GM21447 (cell line): ENCODE measurements around the gene IFNE.

Source experiments
- ATAC-seq: cut with Tn5 transposase; IDR thresholded peaks from one replicate; pipeline ENCODE4 v1.9.1; 2021; ENCODE audit not compliant: unreplicated experiment

The IFNE gene

GRCh38 chr9:21482213-21482612, at the start of gene IFNE:
IFNE (minus strand) TSS chr9:21482313; CDS start chr9:21481694, 619 bp downstream.
- no peak for ATAC-seq

DNA sequence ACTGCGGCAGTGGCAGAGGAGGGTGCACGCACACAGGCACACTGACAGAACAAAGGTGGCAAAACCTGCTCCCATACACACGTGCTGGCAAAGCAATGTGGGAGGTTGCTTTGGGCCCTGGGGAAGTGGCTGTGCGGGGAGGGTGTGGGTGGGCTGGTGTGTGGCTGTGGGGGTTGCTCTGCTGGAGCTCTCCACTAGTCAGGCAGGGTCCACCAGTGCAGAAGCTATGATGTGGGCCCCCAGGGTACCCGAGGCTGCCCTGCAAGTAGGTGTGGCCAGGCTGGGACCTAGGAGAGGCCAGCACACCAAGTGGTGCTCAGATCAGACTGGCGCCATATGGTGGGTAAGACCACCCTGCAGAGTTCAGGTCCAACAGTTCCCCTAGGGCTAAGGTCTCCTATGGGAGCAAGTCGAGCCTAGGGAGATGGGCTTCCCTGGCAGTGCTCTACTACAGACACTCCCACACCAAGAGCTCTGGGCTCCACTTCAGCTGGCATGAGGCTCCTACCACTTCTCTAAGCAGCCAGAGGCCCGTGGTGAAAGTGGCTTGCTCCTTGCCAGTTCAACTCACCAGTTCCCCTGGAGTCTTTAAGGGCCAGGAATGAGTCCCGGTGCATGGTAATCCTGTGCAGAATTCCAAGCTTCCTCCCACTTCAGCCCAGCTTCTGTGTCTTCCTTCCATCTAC, 46.2 kb upstream of the IFNE start:
- no peak for ATAC-seq

GRCh38 chr9:21527579-21527978, 45.5 kb upstream of the IFNE start:
- ATAC-seq: no peak

GRCh38 chr9:21525174-21525573, 43.1 kb upstream of the IFNE start:
- ATAC-seq: no peak

DNA sequence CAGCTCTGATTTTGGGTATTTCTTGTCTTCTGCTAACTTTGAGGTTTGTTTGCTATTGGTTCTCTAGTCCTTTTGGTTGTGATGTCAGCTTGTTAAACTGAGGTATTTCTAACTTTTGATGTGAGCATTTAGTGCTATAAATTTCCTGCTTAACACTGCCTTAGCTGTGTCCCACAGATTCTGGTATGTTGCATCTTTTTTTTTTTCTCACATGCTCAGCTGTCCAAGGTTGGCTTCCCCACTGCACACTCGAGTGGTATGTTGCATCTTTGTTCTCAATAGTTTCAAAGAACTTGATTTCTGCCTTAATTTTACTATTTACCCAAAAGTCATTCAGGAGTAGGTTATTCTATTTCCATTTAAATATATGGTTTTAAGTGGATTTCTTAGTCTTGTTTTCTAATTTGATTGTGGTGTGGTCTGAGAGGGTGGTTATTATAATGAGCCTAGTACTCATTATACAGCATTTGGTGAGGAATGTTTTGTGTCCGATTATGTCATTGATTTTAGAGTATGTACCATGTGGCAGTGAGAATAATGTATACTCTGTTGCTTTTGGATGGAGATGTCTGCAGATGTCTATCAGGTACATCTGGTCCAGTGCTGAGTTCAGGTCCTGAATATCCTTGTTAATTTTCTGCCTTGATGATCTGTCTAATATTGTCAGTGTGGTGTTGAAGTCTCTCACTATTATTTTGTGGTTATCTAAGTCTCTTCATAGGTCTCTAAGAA, 42.2 kb upstream of the IFNE start:
- ATAC-seq: no peak

DNA sequence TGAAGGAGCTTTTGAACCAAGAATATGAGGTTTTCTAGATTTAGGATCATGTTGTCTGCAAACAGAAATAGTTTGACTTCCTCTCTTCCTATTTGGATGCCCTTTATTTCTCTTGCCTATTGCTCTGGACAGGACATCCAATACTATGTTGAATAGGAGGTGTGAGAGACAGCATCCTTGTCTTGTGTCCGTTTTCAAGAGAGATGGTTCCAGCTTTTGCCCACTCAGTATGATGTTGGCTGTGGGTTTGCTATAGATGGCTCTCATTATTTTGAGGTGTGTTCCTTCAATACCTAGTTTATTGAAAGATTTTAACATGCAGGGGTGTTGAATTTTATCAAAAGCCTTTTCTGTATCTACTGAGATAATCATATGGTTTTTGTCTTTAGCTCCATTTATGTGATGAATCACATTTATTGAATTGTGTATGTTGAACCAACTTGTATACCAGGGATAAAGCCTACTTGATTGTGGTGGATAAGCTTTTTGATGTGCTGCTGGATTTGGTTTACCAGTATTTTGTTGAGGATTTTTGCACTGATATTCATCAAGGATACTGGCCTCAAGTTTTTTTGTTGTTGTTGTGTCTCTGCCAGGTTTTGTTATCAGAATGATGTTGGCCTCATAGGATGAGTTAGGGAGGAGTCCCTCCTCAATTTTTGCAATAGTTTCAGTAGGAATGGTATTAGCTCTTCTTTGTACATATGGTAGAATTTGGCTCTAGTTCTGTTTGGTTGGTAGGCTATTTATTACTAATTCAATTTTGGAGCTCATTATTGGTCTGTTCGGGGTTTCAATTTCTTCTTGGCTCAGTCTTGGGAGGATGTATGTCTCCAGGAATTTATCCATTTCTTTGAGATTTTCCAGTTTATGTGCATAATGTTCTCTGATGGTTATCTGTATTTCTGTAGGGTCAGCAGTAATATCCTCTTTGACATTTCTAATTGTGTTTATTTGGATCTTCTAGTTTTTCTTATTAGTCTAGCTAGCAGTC, 41.2 kb upstream of the IFNE start:
- no peak for ATAC-seq

DNA sequence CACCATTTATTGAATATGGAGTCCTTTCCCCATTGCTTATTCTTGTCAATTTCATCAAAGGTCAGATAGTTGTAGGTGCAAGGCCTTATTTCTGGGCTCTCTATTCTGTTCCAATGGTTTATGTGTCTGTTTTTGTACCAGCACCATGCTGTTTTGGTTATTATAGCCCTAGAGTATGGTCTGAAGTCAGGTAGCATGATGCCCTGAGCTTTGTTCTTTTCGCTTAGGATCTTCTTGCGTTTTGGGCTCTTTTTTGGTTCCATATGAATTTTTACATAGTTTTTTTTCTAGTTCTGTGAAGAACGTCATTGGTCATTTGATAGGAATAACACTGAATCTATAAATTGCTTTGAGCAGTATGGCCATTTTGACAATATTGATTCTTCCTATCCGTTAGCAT, 40.2 kb upstream of the IFNE start:
- ATAC-seq: no peak

DNA sequence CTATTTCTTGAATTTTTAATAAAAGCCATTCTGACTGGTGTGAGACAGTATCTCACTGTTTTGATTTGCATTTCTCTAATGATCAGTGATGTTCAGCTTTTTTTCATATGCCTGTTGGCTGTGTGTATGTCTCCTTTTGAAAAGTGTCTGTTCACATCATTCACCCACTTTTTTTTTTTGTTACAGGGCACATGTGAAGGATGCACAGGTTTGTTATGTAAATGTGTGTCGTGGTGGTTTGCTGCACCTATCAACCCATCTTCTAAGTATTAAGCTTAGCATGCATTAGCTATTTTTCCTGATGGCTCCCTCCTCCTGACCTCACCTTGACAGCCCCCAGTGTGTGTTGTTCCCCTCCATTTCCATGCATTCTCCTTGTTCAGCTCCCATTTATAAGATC, 39.3 kb upstream of the IFNE start:
- no peak for ATAC-seq

DNA sequence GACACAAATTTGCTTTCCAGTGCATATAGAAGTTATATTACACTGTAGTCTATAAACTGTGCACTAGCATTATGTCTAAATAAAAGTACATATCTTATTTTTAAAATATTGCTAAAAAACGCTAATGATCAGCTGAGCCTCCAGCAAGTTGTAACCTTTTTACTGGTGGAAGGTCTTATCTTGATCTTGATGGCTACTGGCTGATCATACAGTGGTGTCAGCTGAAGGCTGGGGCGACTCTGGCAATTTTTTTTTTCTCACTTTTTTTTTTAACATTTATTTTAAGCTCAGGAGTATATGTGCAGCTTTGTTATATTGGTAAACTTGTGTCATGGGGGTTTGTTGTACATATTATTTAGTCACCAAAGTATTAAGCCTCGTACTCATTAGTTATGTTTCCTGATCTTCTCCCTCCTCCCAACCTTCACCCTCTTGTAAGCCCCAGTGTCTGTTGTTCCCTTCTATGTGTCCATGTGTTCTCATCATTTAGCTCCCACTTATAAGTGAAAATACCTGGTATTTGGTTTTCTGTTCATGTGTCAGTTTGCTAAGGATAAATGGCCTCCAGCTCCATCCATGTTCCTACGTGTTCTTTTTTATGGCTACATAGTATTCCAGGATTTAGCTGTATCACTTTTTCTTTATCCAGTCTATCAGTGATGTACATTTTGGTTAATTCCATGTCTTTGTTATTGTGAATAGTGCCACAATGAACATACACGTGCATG, 38.6 kb upstream of the IFNE start:
- no peak for ATAC-seq

GRCh38 chr9:21519855-21520434, 37.8 kb upstream of the IFNE start:
- ATAC-seq: no peak

- ATAC-seq: no peak
Observed at GRCh38 chr9:21516796-21517195, 34.7 kb upstream of the IFNE start.

DNA sequence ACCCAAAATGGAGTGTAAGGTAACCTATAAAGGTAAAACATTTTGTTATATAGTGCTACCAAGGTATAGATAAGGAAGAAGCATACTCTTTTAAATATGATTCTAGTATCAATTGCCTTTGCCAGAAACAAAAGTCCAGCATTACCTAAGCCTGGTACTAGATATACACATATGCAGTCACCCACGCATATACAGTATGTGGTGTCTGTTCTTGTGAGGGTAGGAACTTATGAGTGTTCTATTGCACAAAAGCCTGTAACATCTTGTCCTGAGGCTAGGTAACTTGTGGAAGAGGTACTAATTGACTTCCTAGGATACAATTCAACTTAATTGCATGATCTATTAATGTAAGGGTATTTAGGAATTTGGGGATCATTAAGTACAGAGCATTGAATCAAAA, 31.3 kb upstream of the IFNE start:
- ATAC-seq: no peak

DNA sequence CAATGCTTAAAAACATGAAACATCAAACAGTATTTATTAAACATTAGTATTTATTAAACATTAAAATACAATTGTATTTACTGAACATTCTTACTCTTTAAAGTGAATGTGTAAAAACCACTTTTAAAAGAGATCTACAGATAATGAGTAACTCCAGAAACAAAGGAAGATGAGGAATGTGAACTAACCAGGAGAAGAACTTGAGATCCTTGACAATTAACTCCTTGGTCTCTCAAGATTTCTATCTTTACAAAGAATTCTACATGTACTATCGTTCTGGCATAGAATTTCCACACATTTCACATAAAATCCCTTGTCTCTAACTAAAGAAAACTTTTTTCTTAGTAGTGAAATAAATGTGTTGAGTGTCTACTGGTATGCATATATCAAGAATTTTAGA, 28.7 kb upstream of the IFNE start:
- ATAC-seq: no peak

DNA sequence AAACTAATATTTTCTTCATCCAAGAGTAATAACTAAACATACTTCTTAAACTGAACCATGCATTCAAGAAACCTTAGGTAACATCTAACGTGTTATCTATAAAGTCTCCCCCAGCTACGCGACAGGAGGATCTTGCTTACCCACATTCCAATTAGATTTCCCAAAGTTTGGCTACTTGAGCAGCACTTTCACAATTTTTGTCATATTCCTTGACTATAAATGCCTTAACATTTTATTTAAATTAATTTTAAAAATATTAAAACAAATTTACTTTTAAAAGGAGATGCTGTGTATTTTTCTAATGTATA, 25.3 kb upstream of the IFNE start:
- ATAC-seq: no peak

DNA sequence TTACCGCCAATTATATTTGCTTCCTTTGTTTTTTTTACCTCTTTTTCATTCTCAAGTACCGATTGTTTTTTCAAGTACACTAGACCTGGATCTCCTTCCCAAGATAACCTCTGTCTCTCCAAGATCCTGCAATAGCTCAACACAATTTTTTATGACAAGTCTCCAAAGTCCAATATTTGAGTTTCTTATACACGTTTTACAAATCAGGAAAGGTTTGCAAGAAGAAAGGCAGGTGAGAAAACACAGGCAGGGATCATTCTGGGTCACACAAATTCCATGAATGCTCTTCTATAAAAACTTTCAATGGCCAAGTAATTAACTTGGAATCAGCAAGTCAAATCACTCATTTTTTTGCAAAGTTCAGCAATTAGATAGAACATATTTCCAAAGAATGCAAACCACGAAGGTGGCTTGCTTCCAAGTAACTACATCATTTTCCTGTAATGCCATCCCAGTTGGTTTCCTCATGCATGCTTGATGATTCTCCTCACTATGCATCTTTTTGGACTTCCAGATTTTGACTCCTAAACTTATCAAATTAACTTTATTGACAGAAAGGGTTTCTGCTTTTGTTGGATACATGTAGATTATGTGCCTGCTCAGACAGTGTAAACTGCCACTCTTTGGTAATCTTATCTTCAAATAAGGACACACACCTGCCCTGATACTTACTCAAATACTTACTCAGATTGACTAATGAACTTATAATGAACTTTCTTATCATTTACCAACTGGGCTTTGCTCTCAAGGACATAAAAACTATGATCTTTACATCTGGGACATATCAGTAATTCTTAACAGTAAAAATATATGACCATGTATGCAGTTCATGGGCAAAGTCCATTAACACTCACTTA, 24.7 kb upstream of the IFNE start:
- ATAC-seq: no peak

DNA sequence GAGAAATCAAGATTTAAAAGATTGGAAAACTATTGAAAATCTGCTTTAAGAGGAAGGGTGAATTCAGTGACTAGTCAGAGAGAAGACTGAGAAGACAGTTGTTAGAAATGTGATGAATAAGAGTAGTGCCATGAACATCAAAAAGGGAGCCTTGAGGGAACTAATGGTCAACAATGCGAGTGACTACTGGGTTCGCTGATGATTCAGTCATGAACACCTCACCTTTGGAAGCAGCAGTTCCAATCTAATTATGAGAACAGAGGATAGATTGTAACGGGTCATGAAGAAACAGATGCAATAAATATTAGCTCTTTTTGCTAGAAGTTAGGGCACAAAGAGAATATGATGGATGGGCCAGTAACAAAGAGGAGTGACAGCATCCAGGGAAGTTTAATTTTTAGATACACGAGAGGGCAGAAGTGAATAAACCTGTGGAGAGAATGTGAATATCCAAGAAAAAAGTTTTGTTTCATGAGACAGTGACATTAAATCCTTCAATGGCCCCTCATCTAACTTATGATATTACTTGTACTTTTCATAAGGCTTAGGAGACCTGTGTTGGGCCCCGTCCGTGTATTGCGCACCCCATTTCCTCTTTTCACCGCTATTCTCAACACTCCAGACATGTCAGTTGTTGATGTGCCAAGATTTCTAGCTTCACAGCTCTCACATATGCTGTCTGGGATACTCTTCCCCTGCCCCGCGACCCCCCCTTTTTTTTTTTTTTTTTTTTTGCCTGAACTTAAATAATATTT, 23.5 kb upstream of the IFNE start:
- no peak for ATAC-seq

- no peak for ATAC-seq
Observed at GRCh38 chr9:21504894-21505293, 22.8 kb upstream of the IFNE start.

DNA sequence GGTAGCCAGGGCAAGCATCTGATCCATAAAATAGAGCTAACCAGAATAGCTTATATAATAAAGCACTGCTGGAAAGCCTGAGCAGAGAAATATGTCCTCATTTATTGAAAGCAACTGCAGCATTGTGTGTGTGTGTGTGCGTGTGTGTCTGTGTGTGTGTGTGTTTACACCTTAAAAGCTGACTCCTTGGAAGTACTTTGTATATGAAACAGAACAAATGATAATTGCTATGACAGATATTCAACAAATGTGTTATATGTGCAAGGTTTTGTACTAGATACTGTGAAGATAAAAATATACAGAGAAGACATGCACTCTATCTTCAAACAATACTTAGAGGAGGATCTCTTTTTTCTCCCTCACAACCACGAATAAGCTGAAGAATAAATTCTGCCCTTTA, 22.0 kb upstream of the IFNE start:
- no peak for ATAC-seq

- no peak for ATAC-seq
Observed at GRCh38 chr9:21502586-21502985, 20.5 kb upstream of the IFNE start.
